H9 (cell line): ENCODE data around the gene HNRNPK. TPM values are rescaled to one million over a fixed set of nuclear protein-coding genes. Genes with fewer than 3 reads are reported as not detected.

Experiments
- DNase-seq: peaks from one replicate; pipeline ENCODE4 v3.0.0-alpha.2; 2017
- H2AFZ ChIP-seq: one replicate; pipeline ENCODE4 v1.6.1; 2013; ENCODE audit warnings: mild to moderate bottlenecking, low read length, control low read depth, moderate library complexity
- H2AK5ac ChIP-seq: 2 replicates; pipeline ENCODE4 v1.6.1; 2013; ENCODE audit warnings: low read length, control low read depth, mixed read lengths; ENCODE audit not compliant: insufficient read length
- H2BK120ac ChIP-seq: one replicate; pipeline ENCODE4 v1.6.1; 2013; ENCODE audit warnings: low read depth, mild to moderate bottlenecking, low read length, control low read depth, inconsistent platforms; ENCODE audit not compliant: poor library complexity, severe bottlenecking
- H2BK12ac ChIP-seq: 2 replicates; pipeline ENCODE4 v1.6.1; 2013; ENCODE audit warnings: low read length, control low read depth, mixed read lengths, low read depth; ENCODE audit not compliant: insufficient read length
- H2BK15ac ChIP-seq: 2 replicates; pipeline ENCODE4 v1.6.1; 2013; ENCODE audit warnings: low read depth, low read length, control low read depth
- H2BK20ac ChIP-seq: one replicate; pipeline ENCODE4 v1.6.1; 2013; ENCODE audit warnings: low read depth, mild to moderate bottlenecking, low read length, control low read depth, inconsistent platforms; ENCODE audit not compliant: poor library complexity, severe bottlenecking
- H2BK5ac ChIP-seq: 2 replicates; pipeline ENCODE4 v1.6.1; 2013; ENCODE audit warnings: low read length, control low read depth, mixed read lengths; ENCODE audit not compliant: insufficient read length
- H3K14ac ChIP-seq: 2 replicates; pipeline ENCODE4 v1.6.1; 2013; ENCODE audit warnings: low read length, control low read depth; ENCODE audit not compliant: insufficient read depth
- H3K18ac ChIP-seq: 2 replicates; pipeline ENCODE4 v1.6.1; 2013; ENCODE audit warnings: low read depth, mild to moderate bottlenecking, mixed read lengths, low read length, control low read depth; ENCODE audit not compliant: insufficient read length
- H3K23ac ChIP-seq: 2 replicates; pipeline ENCODE4 v1.6.1; 2013; ENCODE audit warnings: low read length, control low read depth, mixed read lengths, low read depth; ENCODE audit not compliant: insufficient read length
- H3K23me2 ChIP-seq: 2 replicates; pipeline ENCODE4 v1.6.1; 2013; ENCODE audit warnings: low read depth, mild to moderate bottlenecking, mixed read lengths, low read length, control low read depth; ENCODE audit not compliant: insufficient read length, poor library complexity, severe bottlenecking
- H3K27ac ChIP-seq: 2 replicates; pipeline ENCODE4 v1.5.1; 2013; ENCODE audit warnings: low read length, control low read depth, mixed read lengths, low read depth; ENCODE audit not compliant: insufficient read length
- H3K27me3 ChIP-seq: 2 replicates; pipeline ENCODE4 v1.6.1; 2013; ENCODE audit warnings: low read length, control low read depth, inconsistent platforms; ENCODE audit not compliant: insufficient read depth
- H3K4ac ChIP-seq: 2 replicates; pipeline ENCODE4 v1.6.1; 2013; ENCODE audit warnings: low read depth, mild to moderate bottlenecking, control low read depth, inconsistent platforms, low read length, moderate library complexity
- H3K4me1 ChIP-seq: 2 replicates; pipeline ENCODE4 v1.6.1; 2013; ENCODE audit warnings: low read length, control low read depth, inconsistent platforms; ENCODE audit not compliant: insufficient read depth
- H3K4me2 ChIP-seq: 2 replicates; pipeline ENCODE4 v1.6.1; 2013; ENCODE audit warnings: low read length, control low read depth, mixed read lengths; ENCODE audit not compliant: insufficient read length, insufficient read depth
- H3K56ac ChIP-seq: 2 replicates; pipeline ENCODE4 v1.6.1; 2013; ENCODE audit warnings: low read depth, mild to moderate bottlenecking, mixed read lengths, low read length, control low read depth; ENCODE audit not compliant: insufficient read length
- H3K79me1 ChIP-seq: 2 replicates; pipeline ENCODE4 v1.6.1; 2013; ENCODE audit warnings: low read depth, mild to moderate bottlenecking, moderate library complexity, low read length, control low read depth, inconsistent platforms; ENCODE audit not compliant: insufficient read depth, poor library complexity, severe bottlenecking
- H3K79me2 ChIP-seq: 2 replicates; pipeline ENCODE4 v1.6.1; 2013; ENCODE audit warnings: low read length, control low read depth, inconsistent platforms; ENCODE audit not compliant: insufficient read depth
- H3K9ac ChIP-seq: 2 replicates; pipeline ENCODE4 v1.6.1; 2013; ENCODE audit warnings: low read length, control low read depth, mixed read lengths; ENCODE audit not compliant: insufficient read length; ENCODE audit errors: extremely low read depth
- H3K9me3 ChIP-seq: one replicate; pipeline ENCODE4 v1.6.1; 2013; ENCODE audit warnings: low read depth, low read length, inconsistent platforms; ENCODE audit not compliant: control insufficient read depth
- H3T11ph ChIP-seq: one replicate; pipeline ENCODE4 v1.6.1; 2013; ENCODE audit warnings: mild to moderate bottlenecking, low read length, control low read depth, inconsistent platforms
- H4K20me1 ChIP-seq: one replicate; pipeline ENCODE4 v1.6.1; 2013; ENCODE audit not compliant: control insufficient read depth, insufficient read length, insufficient read depth
- H4K5ac ChIP-seq: 2 replicates; pipeline ENCODE4 v1.6.1; 2013; ENCODE audit warnings: low read depth, mild to moderate bottlenecking, mixed read lengths, low read length, control low read depth; ENCODE audit not compliant: insufficient read length
- H4K8ac ChIP-seq: replicated peaks from 2 replicates; pipeline ENCODE4 v1.6.1; 2013; ENCODE audit warnings: low read length, control low read depth, mixed read lengths, low read depth; ENCODE audit not compliant: insufficient read length
- H4K91ac ChIP-seq: 2 replicates; pipeline ENCODE4 v1.6.1; 2013; ENCODE audit warnings: low read depth, mild to moderate bottlenecking, moderate library complexity, mixed read lengths, low read length, control low read depth; ENCODE audit not compliant: insufficient read length
- H3K27ac Mint-ChIP-seq, 3 experiments: 2 replicates in 2 of 3; 3 replicates in 1 of 3; pipeline ENCODE4 v1.8.0; 2020 to 2021; ENCODE audit warnings: mixed read lengths in 3 of 3, mild to moderate bottlenecking in 1 of 3, moderate library complexity in 1 of 3
- H3K27me3 Mint-ChIP-seq: 2 replicates; pipeline ENCODE4 v1.8.0; 2021; ENCODE audit warnings: low read depth, mild to moderate bottlenecking, moderate library complexity, mixed read lengths
- H3K36me3 Mint-ChIP-seq, 3 experiments: 2 replicates in 2 of 3; 3 replicates in 1 of 3; pipeline ENCODE4 v1.8.0; 2020 to 2021; ENCODE audit warnings: low read depth in 3 of 3, mixed read lengths in 3 of 3; ENCODE audit not compliant: insufficient read depth in 1 of 3
- H3K4me1 Mint-ChIP-seq, 2 experiments: 2 replicates each; pipeline ENCODE4 v1.8.0; 2020; ENCODE audit warnings: mixed read lengths in 2 of 2
- H3K4me3 Mint-ChIP-seq, 2 experiments: 2 replicates in 1 of 2; 3 replicates in 1 of 2; pipeline ENCODE4 v1.8.0; 2020 to 2021; ENCODE audit warnings: mild to moderate bottlenecking in 2 of 2, mixed read lengths in 2 of 2, moderate library complexity in 1 of 2
- H3K9me3 Mint-ChIP-seq, 2 experiments: 2 replicates in 1 of 2; 3 replicates in 1 of 2; pipeline ENCODE4 v1.8.0; 2020; ENCODE audit warnings: mild to moderate bottlenecking in 2 of 2, mixed read lengths in 2 of 2, moderate library complexity in 1 of 2
- WGBS: extraction: QIAGEN DNeasy Blood & Tissue Kit; methylation state at CpG from one replicate; pipeline ENCODE4 v1.1.7; 2013; ENCODE audit warnings: missing lambda C conversion rate, low lambda C conversion rate, mixed read lengths; ENCODE audit not compliant: insufficient read length; ENCODE audit errors: extremely low coverage; 5-methylcytosine and 5-hydroxymethylcytosine counted together
- total RNA-seq: library from RNA; stranded (reverse); gene quantifications from 2 replicates; pipeline ENCODE4 v1.2.1, GENCODE V29; 2021
- TF ChIP-seq, protein P1 (sequence below): fragments of 200-600 bp; sonication (generic); conservative IDR thresholded peaks from 3 replicates; pipeline ENCODE4 v1.8.0; 2021; ENCODE audit warnings: antibody characterized with exemption, mild to moderate bottlenecking

Gene HNRNPK
- total RNA-seq, 1 experiment from 2014 or later, result 790 TPM

DNA sequence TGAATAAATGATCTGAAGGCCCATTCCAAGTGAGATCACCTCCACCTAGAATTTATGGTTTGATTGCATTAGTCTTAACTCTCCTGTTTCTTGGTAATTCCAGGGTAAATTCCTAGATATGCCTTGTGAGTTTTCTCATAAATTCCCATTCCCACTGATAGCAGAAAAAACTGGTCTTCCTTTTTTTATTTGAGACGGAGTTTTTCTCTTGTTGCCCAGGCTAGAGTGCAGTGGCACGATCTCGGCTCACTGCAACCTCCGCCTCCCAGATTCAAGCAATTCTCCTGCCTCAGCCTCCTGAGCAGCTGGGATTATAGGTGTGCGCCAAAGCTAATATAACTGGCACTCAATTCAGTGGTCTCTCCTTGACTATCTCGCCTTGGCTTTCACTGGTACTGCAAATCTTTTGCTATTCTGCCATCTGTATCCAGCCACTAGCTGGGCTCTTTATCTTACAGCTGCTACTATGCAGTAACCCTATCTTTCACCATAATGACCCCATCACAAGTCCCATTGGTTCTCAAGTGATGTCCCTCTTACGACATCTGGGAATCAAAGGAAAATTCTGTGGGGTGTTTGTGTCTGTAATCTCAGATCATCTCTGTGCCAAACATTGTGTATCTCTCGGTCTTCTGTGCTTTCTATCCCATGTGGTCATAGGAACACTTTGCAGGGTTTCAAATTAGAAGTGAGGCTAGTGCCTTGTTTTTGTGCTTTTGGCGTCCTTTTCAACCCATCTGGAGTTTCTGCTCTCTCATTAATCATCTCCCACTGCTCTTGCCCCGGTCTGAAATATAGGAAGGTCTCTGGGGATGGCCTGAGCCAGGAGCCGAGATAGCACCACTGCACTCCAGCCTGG, 14.4 kb downstream of the HNRNPK start:
- Histone ChIP-seq H3K18ac (no peak overlapping the region), H2BK20ac (no peak overlapping the region), H3K4me1 (no peaks in the 10 kb centered on the region), H3K79me1 (no peaks in the 10 kb centered on the region), H3K23ac (no peak overlapping the region), H2AK5ac (no peak overlapping the region), H3K56ac (no peak overlapping the region), H3T11ph (no peak overlapping the region), H3K4ac (no peak overlapping the region), H3K27ac (no peak overlapping the region), H2BK120ac (no peak overlapping the region), H2BK5ac (no peak overlapping the region), H3K4me2 (no peak overlapping the region), H2BK15ac (no peak overlapping the region), H3K27me3 (no peaks in the 10 kb centered on the region), H2BK12ac (no peak overlapping the region), H4K8ac (no peak overlapping the region), H3K9ac (no peak overlapping the region), H2AFZ (no peak overlapping the region), H3K9me3 (no peaks in the 10 kb centered on the region), H4K5ac (no peak overlapping the region), H4K20me1 (no peaks in the 10 kb centered on the region), H4K91ac (no peak overlapping the region), H3K14ac (no peak overlapping the region), H3K23me2 (no peaks in the 10 kb centered on the region), H3K79me2 (no peaks in the 10 kb centered on the region)
- peaks cover 5% of the 10 kb centered on the region for H3K27me3 Mint-ChIP-seq
- no peaks in the 10 kb centered on the region for H3K9me3 Mint-ChIP-seq
- no CpG with 5 or more reads among the region's 11 CpGs for WGBS
- H3K27ac Mint-ChIP-seq, result peak overlapping the region; percentile 25 to 76 (median 32); a peak in 5 of 7 replicates
- TF ChIP-seq, protein P1, sequence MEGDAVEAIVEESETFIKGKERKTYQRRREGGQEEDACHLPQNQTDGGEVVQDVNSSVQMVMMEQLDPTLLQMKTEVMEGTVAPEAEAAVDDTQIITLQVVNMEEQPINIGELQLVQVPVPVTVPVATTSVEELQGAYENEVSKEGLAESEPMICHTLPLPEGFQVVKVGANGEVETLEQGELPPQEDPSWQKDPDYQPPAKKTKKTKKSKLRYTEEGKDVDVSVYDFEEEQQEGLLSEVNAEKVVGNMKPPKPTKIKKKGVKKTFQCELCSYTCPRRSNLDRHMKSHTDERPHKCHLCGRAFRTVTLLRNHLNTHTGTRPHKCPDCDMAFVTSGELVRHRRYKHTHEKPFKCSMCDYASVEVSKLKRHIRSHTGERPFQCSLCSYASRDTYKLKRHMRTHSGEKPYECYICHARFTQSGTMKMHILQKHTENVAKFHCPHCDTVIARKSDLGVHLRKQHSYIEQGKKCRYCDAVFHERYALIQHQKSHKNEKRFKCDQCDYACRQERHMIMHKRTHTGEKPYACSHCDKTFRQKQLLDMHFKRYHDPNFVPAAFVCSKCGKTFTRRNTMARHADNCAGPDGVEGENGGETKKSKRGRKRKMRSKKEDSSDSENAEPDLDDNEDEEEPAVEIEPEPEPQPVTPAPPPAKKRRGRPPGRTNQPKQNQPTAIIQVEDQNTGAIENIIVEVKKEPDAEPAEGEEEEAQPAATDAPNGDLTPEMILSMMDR, result no peak
- H3K4me3 Mint-ChIP-seq, result no peak overlapping the region; a peak in 1 of 5 replicates
- DNase-seq, result no peak
- no peaks in the 10 kb centered on the region; a peak in 1 of 4 replicates for H3K4me1 Mint-ChIP-seq
- peaks cover 27 to 44% (median 37%) of the 10 kb centered on the region in 3 experiments; a peak in 6 of 7 replicates for H3K36me3 Mint-ChIP-seq
